Measurements from ENCODE around the gene RER1.

RER1 gene

GRCh38 chr1:2407166-2407990 lies 15.7 kb downstream of the RER1 start:
- no peak for DNase-seq (ENCODE audit: low spot score)

DNA sequence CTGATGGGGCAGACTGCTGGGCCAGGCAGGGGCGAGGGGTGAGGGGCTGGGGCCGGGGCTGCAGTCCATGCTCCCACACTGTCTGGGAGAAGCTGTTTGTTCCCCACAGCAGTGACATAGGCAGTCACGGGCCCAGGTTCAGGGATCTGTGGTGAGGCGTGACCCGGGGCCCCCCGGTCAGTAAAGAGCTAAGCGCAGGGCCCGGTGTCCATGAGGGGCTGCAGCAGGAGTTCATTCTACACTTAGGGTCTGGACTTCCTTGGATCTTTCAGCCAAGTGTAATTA lies 16.3 kb downstream of the RER1 start:
- no peak for DNase-seq (ENCODE audit: low spot score)

DNA sequence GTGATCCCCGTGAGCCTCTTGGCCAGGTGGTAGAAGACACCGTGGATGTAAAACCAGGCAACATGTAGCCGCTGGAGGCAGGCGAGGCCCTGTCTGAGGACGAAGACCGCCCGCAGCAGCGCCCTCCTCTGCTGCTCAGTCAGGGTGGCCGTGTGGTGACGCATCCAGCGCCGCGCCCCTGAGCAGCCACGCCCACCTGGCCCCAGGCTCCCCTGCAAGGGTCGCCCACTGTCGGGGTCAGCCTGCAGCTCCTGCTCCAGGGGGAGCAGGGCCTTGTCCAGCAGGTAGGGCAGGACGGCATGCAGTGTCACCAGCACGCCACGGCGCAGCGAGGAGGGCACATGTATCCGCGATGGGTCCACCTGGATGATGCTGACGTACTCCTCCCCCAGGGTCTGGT lies 16.8 kb downstream of the RER1 start:
- no peak for DNase-seq (ENCODE audit: low spot score)

DNA sequence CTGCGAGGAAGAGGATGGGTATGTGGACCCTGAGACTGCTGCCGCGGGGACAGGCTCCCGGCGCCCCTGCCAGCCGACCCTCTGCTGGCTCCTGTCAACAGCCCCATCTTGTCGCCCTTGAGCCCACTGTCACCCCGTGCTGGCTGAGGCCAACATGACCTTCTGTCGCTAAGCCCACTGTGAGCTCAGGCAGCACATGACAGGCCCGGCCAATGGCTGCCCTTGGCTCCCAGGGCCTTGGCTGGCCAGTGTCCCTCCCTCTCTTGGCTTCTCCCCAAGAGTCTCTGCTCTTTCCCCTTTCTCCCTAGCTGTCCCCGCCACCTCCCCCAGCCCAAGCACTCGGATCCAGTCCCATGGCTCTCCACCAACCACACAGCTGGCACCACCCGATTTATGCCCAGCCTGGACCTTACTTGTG lies 17.2 kb downstream of the RER1 start:
- no peak for DNase-seq (ENCODE audit: low spot score)

- no peak for DNase-seq (ENCODE audit: low spot score)
Observed at GRCh38 chr1:2409745-2410144, 18.1 kb downstream of the RER1 start.

DNA sequence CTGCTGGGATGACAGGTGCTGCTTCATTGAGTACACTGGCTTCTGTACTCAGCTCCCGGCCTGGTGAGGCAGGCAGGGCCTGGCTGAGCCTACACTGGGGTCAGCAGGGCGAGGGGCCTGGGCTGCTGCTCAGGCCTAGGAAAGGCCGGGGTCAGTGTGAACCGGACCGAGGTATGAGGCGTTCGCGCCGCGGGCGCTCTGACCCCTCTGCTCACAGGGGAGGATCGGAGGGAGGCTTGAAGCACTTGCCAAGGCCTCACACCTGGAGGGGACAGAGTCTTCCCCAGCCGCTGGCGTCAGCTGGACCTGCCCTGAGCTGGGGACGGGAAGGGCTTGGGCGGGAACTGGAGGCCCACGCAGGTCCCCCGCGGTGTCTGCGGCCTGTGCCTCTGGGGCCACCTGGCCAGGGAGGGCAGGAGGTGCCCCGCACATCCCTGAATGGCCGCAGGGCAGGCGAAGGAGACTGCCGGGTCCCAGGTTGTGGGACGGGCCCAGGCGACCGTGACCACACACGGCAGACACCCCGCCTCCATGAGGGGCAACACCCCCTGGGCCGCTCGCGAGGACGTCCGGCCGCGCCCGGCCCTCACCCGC lies 20.3 kb downstream of the RER1 start:
- peak; percentile 61 for DNase-seq (ENCODE audit: low spot score)

GRCh38 chr1:2412395-2412772 lies 20.7 kb downstream of the RER1 start, which contains the start of gene PEX10:
PEX10 (minus strand) TSS chr1:2412564; CDS start chr1:2412502, 62 bp downstream.
- DNase-seq (ENCODE audit: low spot score): peak; percentile 100

DNA sequence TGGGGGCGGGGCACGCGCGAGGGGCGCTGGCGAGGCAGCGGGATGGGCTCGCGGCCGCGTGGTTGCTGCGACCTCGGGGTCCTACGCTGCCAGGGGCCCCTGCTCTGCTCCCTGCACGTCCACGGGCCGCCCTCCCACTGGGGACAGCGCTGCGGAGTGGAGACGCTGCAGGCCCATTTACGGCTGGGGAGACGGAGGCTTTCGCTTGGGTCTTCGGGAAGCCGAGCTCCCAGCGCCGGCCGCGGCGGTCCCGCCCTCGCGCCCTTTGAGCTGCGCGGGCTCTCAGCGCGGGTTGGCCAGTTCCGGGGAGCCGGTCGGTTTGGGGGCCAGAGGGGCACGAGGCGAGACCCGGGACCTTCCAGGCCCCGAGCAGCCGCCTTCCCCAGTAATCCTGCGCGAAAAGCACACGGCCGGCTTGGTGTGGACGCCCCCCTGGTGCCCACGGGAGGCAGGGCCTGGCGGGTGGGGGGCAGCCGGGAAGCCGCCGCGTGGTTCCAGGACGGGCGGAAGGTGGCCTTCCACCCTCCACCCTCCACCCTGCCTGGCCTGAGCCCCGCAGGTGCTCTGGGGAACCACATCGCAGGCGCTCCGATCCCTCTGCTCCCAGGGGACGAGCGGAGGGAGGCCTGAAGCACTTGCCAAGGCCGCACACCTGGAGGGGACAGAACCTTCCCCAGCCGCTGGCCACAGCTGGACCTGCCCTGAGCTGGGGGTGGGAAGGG lies 21.3 kb downstream of the RER1 start:
- peak; percentile 86 for DNase-seq (ENCODE audit: low spot score)

DNA sequence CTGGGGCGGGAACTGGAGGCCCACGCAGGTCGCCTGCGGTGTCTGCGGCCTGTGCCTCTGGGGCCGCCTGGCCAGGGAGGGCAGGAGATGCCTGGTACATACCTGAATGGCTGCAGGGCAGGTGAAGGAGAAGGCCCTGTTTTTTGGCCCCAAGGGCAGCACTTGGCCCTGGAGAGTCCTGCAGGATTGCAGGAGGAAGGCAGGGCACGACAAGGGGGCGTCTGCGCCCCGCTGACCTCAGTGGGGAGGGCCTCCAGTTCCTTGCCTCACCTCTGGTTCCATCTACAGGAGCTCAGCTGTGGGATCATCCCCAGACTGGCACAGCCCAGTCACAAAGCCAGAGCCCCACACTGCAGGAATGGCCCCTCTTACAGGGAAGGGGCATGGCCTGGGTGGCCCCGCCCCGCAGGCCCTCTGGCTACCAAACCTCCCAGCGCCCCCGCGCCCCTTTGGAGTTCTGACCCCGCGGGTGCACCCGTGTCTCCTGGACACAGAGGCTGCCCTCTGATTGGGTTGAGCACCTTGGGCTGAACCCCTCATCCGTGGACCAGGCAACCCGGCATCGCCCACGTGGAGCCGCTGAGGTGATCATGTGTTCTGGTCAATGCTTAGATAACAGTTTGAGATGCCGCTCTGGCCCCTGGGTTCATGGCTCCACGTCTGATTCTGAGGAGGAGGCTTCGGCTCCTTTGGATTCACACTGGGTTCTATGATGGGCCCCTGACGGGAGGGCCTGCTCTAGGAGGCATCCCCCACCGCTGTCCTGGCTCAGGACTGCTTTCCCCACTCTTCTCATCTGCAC lies 22.1 kb downstream of the RER1 start:
- DNase-seq (ENCODE audit: low spot score): no peak

GRCh38 chr1:2414297-2414958 lies 22.8 kb downstream of the RER1 start:
- peak; percentile 91 for DNase-seq (ENCODE audit: low spot score)

- no peak for DNase-seq (ENCODE audit: low spot score)
Observed at GRCh38 chr1:2415337-2415736, 23.7 kb downstream of the RER1 start.

GRCh38 chr1:2415801-2416208 lies 24.2 kb downstream of the RER1 start:
- no peak for DNase-seq (ENCODE audit: low spot score)

DNA sequence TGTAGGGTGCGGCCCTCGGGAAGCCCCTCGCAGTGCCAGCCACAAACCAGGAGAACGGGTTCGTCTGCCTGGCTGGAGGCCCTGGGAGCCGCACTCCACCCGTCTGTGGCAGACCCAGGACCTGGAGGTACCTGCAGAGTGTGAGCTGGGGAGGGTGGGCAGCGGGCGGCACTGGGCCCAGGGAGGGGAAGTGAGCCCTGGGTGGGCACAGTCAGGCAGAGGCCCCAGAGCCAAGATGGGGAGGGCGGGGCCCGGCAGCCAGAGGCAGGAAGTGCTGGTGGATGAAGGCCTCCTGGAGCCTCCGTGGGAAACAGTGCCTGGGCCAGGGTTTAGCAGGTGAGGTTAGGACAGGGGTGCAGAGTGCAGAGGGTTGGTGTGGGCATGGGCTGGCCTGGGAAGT lies 24.8 kb downstream of the RER1 start:
- DNase-seq (ENCODE audit: low spot score): no peak

- DNase-seq (ENCODE audit: low spot score): no peak
Observed at GRCh38 chr1:2417083-2417832, 25.6 kb downstream of the RER1 start.

- no peak for DNase-seq (ENCODE audit: low spot score)
Observed at GRCh38 chr1:2417833-2418225, 26.2 kb downstream of the RER1 start.

- DNase-seq (ENCODE audit: low spot score): no peak
Observed at GRCh38 chr1:2418791-2419320, 27.2 kb downstream of the RER1 start.

DNA sequence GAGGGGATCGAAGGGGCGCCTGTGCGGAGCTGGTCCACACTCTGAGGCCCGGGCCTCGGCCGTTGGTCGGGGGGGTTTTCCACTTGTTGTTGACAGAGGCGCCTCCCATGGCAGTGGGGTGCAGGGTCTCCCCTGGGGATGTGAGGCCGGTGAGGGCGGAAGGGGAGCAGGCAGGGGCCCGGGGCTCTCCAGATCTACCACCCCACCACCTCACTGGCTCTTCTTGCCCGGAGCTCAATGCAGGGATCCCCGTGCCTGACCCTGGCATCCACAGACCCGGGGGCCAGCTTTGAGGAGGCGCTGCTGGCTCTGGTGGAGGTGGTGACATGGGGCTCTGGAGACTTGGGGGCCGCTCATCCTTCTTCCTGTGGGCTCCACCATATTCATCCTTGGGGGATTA lies 27.8 kb downstream of the RER1 start:
- no peak for DNase-seq (ENCODE audit: low spot score)

GRCh38 chr1:2422523-2422922 lies 30.9 kb downstream of the RER1 start:
- no peak for DNase-seq (ENCODE audit: low spot score)

- DNase-seq (ENCODE audit: low spot score): no peak
Observed at GRCh38 chr1:2425892-2426291, 34.3 kb downstream of the RER1 start.

GRCh38 chr1:2426540-2426939 lies 34.9 kb downstream of the RER1 start:
- DNase-seq (ENCODE audit: low spot score): no peak

DNA sequence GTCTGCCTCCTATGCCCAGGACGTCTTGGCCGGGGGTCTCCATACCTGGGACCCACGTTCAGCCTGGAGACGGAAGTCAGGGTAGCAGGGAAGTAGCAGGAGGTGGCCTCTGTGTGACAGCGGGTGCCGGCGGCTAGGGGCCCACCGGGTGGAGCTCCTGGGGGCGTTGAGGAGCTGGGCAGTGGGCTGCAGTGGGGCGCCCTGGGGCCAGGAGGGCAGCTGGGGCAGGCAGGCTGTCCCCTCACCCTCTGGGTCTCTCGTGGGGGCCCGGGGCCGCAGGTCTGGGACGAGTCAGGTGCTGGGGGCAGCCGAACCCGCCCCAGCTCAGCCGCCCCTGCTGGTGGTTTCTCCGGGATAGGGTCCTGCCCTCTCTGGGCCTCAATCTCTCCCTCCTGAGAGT lies 35.4 kb downstream of the RER1 start:
- no peak for DNase-seq (ENCODE audit: low spot score)
